Smooth muscle cell of the brain vasculature (primary cell): Measurements from ENCODE around the gene PCCA.
"Not testable (repeated sequence)": the region's sequence is repeated elsewhere in the genome, so short reads cannot be mapped to it uniquely, and the experiment has no call there.

Experiments used
- DNase-seq: peaks from one replicate; pipeline ENCODE4 v3.0.0-alpha.2; 2012; ENCODE audit warnings: low read depth, low spot score

Gene PCCA

GRCh38 chr13:100304229-100304628, 215.3 kb downstream of the PCCA start:
- DNase-seq = no peak

GRCh38 chr13:100305398-100305797, 216.5 kb downstream of the PCCA start:
- DNase-seq = no peak

GRCh38 chr13:100306030-100306429, 217.1 kb downstream of the PCCA start:
- DNase-seq = no peak

- DNase-seq = no peak
Observed at GRCh38 chr13:100306434-100306999, 217.6 kb downstream of the PCCA start.

- no peak for DNase-seq
Observed at GRCh38 chr13:100314132-100314910, 225.4 kb downstream of the PCCA start.

GRCh38 chr13:100315522-100315921, 226.6 kb downstream of the PCCA start:
- no peak for DNase-seq

GRCh38 chr13:100318473-100318872, 229.6 kb downstream of the PCCA start:
- not testable (repeated sequence) for DNase-seq

- no peak for DNase-seq
Observed at GRCh38 chr13:100323937-100324336, 235.0 kb downstream of the PCCA start.

- no peak for DNase-seq
Observed at GRCh38 chr13:100330662-100331061, 241.8 kb downstream of the PCCA start.

- DNase-seq = no peak
Observed at GRCh38 chr13:100333141-100333540, 244.2 kb downstream of the PCCA start.

GRCh38 chr13:100334214-100334613, 245.3 kb downstream of the PCCA start:
- no peak for DNase-seq

GRCh38 chr13:100336795-100337516, 248.1 kb downstream of the PCCA start:
- no peak for DNase-seq

- DNase-seq = peak; percentile 59
Observed at GRCh38 chr13:100338275-100338674, 249.4 kb downstream of the PCCA start.

GRCh38 chr13:100339411-100339940, 250.6 kb downstream of the PCCA start:
- DNase-seq = peak; percentile 79

GRCh38 chr13:100340865-100341264, 252.0 kb downstream of the PCCA start:
- no peak for DNase-seq

GRCh38 chr13:100341327-100341726, 252.4 kb downstream of the PCCA start:
- no peak for DNase-seq

- no peak for DNase-seq
Observed at GRCh38 chr13:100344544-100344943, 255.7 kb downstream of the PCCA start.

- DNase-seq = no peak
Observed at GRCh38 chr13:100347968-100348367, 259.1 kb downstream of the PCCA start.

GRCh38 chr13:100349594-100349993, 260.7 kb downstream of the PCCA start:
- no peak for DNase-seq

- no peak for DNase-seq
Observed at GRCh38 chr13:100350601-100351000, 261.7 kb downstream of the PCCA start.

GRCh38 chr13:100356426-100356825, 267.5 kb downstream of the PCCA start:
- no peak for DNase-seq

GRCh38 chr13:100356889-100357288, 268.0 kb downstream of the PCCA start:
- no peak for DNase-seq
